Upper lobe of left lung (tissue), 4 donors: ENCODE results near the gene PIK3R6.

Source experiments
- CTCF ChIP-seq, 6 experiments: fragments of 450-650 bp in 4 of 6; fragments of 200-600 bp in 2 of 6; sonication (generic) in 2 of 6; IDR thresholded peaks; one replicate each; pipeline ENCODE4 v1.5.1; 2016 to 2019; ENCODE audit warnings: antibody characterized with exemption in 6 of 6
- POLR2AphosphoS5 ChIP-seq, 2 donors: sonication (generic); formaldehyde crosslinking; IDR thresholded peaks; one replicate each; pipeline ENCODE4 v1.5.1; 2017; ENCODE audit warnings: antibody characterized with exemption in 2 of 2

- TF ChIP-seq CTCF (IDR thresholded peaks at IDR 0.05) (no peak), POLR2AphosphoS5 (IDR thresholded peaks at IDR 0.05) (no peak)
These were observed 49.4 kb downstream of the PIK3R6 start for GRCh38 chr17:8818047-8818446.
